ENCODE results near the gene PADI3.
A peak's percentile ranks its signal among the peaks of the same experiment; 100 is the strongest.

The PADI3 gene

DNA sequence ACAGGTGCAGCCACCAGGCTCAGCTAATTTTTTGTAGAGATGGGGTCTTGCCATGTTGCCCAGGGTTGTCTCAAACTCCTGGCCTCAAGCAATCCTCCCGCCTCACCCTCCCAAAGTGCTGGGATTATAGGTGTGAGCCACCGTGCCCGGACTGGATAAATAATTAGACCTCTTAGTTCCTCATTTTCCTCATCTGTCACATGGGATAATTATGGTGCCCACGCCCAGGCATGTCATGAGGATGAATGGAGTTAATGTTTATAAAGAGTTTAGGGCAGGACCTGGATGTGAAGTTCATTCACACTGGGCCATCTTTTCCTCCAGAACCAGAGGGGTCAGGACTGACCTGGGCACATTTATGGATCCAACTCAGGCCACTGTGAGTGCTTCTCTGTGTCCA is 23.7 kb downstream of the PADI3 start:
- no peak for TF ChIP-seq CTCF (IDR thresholded peaks at IDR 0.05; ENCODE audit: low read depth, low read length)

GRCh38 chr1:17273096-17273495 is 24.2 kb downstream of the PADI3 start:
- no peak overlapping the region for H3K4me3 ChIP-seq (ENCODE audit: low read depth, low read length)
- no peak for TF ChIP-seq CTCF (IDR thresholded peaks at IDR 0.05; ENCODE audit: low read depth, low read length)

More for the DNA sequence above, 23.7 kb downstream of the PADI3 start:
- H3K4me3 ChIP-seq (ENCODE audit: low read depth, low read length), result no peak overlapping the region

DNA sequence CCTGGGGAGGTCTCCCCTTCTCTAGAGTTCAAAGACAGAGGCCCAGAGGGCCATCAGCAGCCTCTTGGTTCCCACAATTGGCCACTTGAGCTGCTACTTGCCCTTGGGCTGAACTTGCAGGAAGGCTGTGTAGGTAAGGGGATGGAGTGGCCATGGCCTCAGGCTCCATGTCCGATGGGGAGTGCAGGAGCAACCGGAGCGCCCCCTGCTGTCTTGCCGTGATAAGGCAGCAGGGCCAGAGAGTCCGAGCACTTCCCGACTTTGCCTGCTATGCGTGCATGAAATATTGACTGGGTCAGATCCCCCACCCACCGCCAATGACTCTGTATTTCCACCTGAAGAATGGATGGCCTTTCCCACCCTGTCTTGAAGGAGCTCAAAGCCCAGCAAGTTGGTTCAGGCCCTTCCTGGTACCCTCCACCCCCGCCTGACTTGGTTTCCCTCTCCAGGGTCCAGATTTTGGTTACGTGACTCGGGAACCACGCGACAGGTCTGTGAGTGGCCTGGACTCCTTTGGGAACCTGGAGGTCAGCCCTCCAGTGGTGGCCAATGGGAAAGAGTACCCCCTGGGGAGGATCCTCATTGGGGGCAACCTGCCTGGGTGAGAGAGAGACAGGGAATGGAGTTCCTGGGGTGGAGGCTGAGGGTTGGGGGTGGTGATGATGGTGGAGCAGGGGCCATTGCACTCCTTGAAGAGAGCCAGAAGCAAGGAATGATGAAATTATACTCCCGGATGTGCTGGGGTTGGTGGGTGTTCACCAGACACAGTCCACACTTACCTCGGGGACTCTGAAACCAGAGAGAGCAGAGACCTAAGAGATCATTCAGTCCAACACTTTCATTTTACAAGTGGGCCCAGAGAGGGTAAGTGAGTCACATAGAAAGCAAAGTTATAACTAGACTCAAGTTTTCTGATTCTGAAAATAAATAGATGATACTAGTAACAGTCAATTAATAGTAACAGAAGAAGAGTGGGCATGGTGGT is 25.6 kb downstream of the PADI3 start:
- TF ChIP-seq CTCF (IDR thresholded peaks at IDR 0.05; ENCODE audit: low read depth, low read length), result peak; percentile 92
- H3K4me3 ChIP-seq (ENCODE audit: low read depth, low read length), result no peak overlapping the region

DNA sequence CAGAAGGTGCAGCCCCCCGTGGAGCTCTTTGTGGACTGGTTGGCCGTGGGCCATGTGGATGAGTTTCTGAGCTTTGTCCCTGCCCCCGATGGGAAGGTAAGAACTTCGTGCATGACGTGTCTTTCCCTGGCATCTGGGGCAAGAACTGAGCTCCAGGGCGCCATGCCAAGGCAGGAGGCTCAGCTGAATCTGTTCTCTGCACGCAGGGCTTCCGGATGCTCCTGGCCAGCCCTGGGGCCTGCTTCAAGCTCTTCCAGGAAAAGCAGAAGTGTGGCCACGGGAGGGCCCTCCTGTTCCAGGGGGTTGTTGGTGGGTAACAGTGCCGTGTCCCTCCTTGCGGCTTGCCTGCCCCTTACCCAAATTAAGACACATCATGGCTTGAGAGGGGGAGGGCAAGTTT is 27.7 kb downstream of the PADI3 start:
- TF ChIP-seq CTCF (IDR thresholded peaks at IDR 0.05; ENCODE audit: low read depth, low read length), result no peak
- no peak overlapping the region for H3K4me3 ChIP-seq (ENCODE audit: low read depth, low read length)

DNA sequence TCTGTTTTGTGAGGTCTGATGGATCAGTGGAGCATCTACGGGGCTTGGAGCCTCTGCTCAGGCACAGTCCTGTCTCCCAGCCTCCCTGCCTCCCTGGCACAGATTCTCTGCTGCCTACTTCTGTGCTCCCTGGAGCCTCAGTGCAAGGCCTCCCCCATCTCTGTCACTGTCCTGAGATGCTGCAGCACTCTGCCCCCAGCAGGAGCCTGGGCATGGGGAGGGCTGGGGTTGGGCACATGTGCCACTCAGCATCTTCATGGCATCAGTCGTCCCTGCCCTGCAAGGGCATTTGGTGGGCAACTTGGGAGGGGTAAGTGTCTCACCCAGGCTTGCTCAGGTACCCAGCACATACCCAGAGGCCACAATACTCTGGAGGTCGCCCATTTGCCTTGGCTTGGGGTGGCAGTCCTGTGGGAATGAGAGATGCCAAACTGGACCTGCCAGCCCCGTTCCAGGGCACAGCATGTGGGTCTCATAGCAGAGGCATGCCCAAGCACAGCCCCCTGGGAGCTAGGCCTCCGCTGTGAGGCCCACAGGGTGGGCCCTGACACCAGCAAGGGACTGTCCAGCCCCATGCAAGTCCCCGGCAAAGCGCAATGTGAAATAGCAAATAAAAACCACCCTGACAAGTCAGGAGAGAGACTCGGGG is 28.7 kb downstream of the PADI3 start:
- TF ChIP-seq CTCF (IDR thresholded peaks at IDR 0.05; ENCODE audit: low read depth, low read length), result no peak
- no peak overlapping the region for H3K4me3 ChIP-seq (ENCODE audit: low read depth, low read length)

GRCh38 chr1:17278996-17279830 is 30.3 kb downstream of the PADI3 start:
- no peak overlapping the region for H3K4me3 ChIP-seq (ENCODE audit: low read depth, low read length)
- no peak for TF ChIP-seq CTCF (IDR thresholded peaks at IDR 0.05; ENCODE audit: low read depth, low read length)

All from WI38 (cell line).